Measurements from ENCODE around the gene DENND1A.

The DENND1A gene

GRCh38 chr9:123364241-123364824, 565.6 kb downstream of the DENND1A start:
- no peak overlapping the region for H2AFZ ChIP-seq (ENCODE audit: low read depth, low read length, severe bottlenecking)
- no peaks in the 10 kb centered on the region for H4K20me1 ChIP-seq (ENCODE audit: low read depth, low read length)
- H3K36me3 ChIP-seq (ENCODE audit: low read length) = no peaks in the 10 kb centered on the region
- no peaks in the 10 kb centered on the region for H3K9me2 ChIP-seq (replicated peaks; ENCODE audit: insufficient read depth, low read length)
- no peak overlapping the region for H3K4me3 ChIP-seq (ENCODE audit: insufficient read depth, low read length, poor library complexity, severe bottlenecking)
- TF ChIP-seq, protein P1, sequence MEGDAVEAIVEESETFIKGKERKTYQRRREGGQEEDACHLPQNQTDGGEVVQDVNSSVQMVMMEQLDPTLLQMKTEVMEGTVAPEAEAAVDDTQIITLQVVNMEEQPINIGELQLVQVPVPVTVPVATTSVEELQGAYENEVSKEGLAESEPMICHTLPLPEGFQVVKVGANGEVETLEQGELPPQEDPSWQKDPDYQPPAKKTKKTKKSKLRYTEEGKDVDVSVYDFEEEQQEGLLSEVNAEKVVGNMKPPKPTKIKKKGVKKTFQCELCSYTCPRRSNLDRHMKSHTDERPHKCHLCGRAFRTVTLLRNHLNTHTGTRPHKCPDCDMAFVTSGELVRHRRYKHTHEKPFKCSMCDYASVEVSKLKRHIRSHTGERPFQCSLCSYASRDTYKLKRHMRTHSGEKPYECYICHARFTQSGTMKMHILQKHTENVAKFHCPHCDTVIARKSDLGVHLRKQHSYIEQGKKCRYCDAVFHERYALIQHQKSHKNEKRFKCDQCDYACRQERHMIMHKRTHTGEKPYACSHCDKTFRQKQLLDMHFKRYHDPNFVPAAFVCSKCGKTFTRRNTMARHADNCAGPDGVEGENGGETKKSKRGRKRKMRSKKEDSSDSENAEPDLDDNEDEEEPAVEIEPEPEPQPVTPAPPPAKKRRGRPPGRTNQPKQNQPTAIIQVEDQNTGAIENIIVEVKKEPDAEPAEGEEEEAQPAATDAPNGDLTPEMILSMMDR (IDR thresholded peaks at IDR 0.05; ENCODE audit: insufficient read depth, low read length, poor library complexity, severe bottlenecking) = no peak
- TF ChIP-seq EZH2phosphoT487 (conservative IDR thresholded peaks at IDR 0.05; ENCODE audit: low read length) = no peak
- H3K9me3 ChIP-seq (ENCODE audit: insufficient read depth, low read length) = no peaks in the 10 kb centered on the region
- H3K4me2 ChIP-seq (ENCODE audit: low read depth, low read length, poor library complexity, severe bottlenecking) = no peak overlapping the region
- no peaks in the 10 kb centered on the region for H3F3A ChIP-seq (ENCODE audit: insufficient read depth)
- no peak overlapping the region for H3K27ac ChIP-seq (ENCODE audit: low read depth, low read length)
- no peaks in the 10 kb centered on the region for H3K79me2 ChIP-seq (ENCODE audit: insufficient read depth, low read length)
- no peak overlapping the region for H3K9ac ChIP-seq (ENCODE audit: low read length)
- H3K27me3 ChIP-seq (ENCODE audit: low read length) = no peaks in the 10 kb centered on the region

DNA sequence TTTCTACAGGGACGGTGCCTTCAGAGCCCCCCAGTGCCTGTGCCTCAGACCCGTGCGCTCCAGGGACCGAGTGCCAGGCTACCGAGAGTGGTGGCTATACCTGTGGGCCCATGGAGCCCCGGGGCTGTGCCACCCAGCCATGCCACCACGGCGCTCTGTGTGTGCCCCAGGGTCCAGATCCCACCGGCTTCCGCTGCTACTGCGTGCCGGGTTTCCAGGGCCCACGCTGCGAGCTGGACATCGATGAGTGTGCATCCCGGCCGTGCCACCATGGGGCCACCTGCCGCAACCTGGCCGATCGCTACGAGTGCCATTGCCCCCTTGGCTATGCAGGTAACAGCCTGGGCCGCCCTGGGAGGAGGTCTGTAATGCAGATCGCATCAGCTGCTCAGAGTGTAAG, 567.1 kb downstream of the DENND1A start:
- Histone ChIP-seq H3K4me3 (ENCODE audit: insufficient read depth, low read length, poor library complexity, severe bottlenecking) (no peak overlapping the region), H3K9me3 (ENCODE audit: insufficient read depth, low read length) (no peaks in the 10 kb centered on the region)

GRCh38 chr9:123361731-123362510, 568.0 kb downstream of the DENND1A start:
- Histone ChIP-seq H3K36me3 (ENCODE audit: low read length) (no peaks in the 10 kb centered on the region), H3K4me2 (ENCODE audit: low read depth, low read length, poor library complexity, severe bottlenecking) (no peak overlapping the region), H3K4me3 (ENCODE audit: insufficient read depth, low read length, poor library complexity, severe bottlenecking) (no peak overlapping the region), H2AFZ (ENCODE audit: low read depth, low read length, severe bottlenecking) (no peak overlapping the region), H4K20me1 (ENCODE audit: low read depth, low read length) (no peaks in the 10 kb centered on the region), H3K79me2 (ENCODE audit: insufficient read depth, low read length) (no peaks in the 10 kb centered on the region), H3F3A (ENCODE audit: insufficient read depth) (no peaks in the 10 kb centered on the region), H3K27ac (ENCODE audit: low read depth, low read length) (no peak overlapping the region), H3K9me2 (replicated peaks; ENCODE audit: insufficient read depth, low read length) (no peaks in the 10 kb centered on the region), H3K27me3 (ENCODE audit: low read length) (no peaks in the 10 kb centered on the region), H3K9ac (ENCODE audit: low read length) (no peak overlapping the region), H3K9me3 (ENCODE audit: insufficient read depth, low read length) (no peaks in the 10 kb centered on the region)
- TF ChIP-seq EZH2phosphoT487 (conservative IDR thresholded peaks at IDR 0.05; ENCODE audit: low read length) = no peak
- TF ChIP-seq, protein P1 (IDR thresholded peaks at IDR 0.05; ENCODE audit: insufficient read depth, low read length, poor library complexity, severe bottlenecking) = no peak

More for the DNA sequence above, 567.1 kb downstream of the DENND1A start:
- Histone ChIP-seq H2AFZ (ENCODE audit: low read depth, low read length, severe bottlenecking) (no peak overlapping the region), H3K4me2 (ENCODE audit: low read depth, low read length, poor library complexity, severe bottlenecking) (no peak overlapping the region), H3K36me3 (ENCODE audit: low read length) (no peaks in the 10 kb centered on the region), H3K27me3 (ENCODE audit: low read length) (no peaks in the 10 kb centered on the region), H3K27ac (ENCODE audit: low read depth, low read length) (no peak overlapping the region), H4K20me1 (ENCODE audit: low read depth, low read length) (no peaks in the 10 kb centered on the region), H3F3A (ENCODE audit: insufficient read depth) (no peaks in the 10 kb centered on the region), H3K79me2 (ENCODE audit: insufficient read depth, low read length) (no peaks in the 10 kb centered on the region), H3K9me2 (replicated peaks; ENCODE audit: insufficient read depth, low read length) (no peaks in the 10 kb centered on the region), H3K9ac (ENCODE audit: low read length) (no peak overlapping the region)
- TF ChIP-seq, protein P1 (IDR thresholded peaks at IDR 0.05; ENCODE audit: insufficient read depth, low read length, poor library complexity, severe bottlenecking) = no peak
- no peak for TF ChIP-seq EZH2phosphoT487 (conservative IDR thresholded peaks at IDR 0.05; ENCODE audit: low read length)

Data from SU-DHL-6 (cell line).